Fibroblast of mammary gland (primary cell): ENCODE measurements around the gene ARHGAP26.
"Not testable (repeated sequence)": the region's sequence is repeated elsewhere in the genome, so short reads cannot be mapped to it uniquely, and the experiment has no call there.

Experiments used
- DNase-seq: peaks from one replicate; pipeline ENCODE4 v3.0.0-alpha.2; 2010; ENCODE audit warnings: low read depth
- H3K4me3 ChIP-seq: 2 replicates; pipeline ENCODE4 v1.5.1; 2011; ENCODE audit warnings: low read depth, mild to moderate bottlenecking, low read length, moderate library complexity; ENCODE audit not compliant: control insufficient read depth
- CTCF ChIP-seq: conservative IDR thresholded peaks from 2 replicates; pipeline ENCODE4 v1.5.1; 2011; ENCODE audit warnings: low read depth, low read length, inconsistent platforms; ENCODE audit not compliant: control insufficient read depth, insufficient read depth

The ARHGAP26 gene

GRCh38 chr5:142958944-142959682 lies 188.9 kb downstream of the ARHGAP26 start:
- H3K4me3 ChIP-seq, result no peak overlapping the region
- no peak for TF ChIP-seq CTCF
- DNase-seq, result no peak

- no peak for TF ChIP-seq CTCF
- no peak overlapping the region for H3K4me3 ChIP-seq
- peak; percentile 83 for DNase-seq
Measured at GRCh38 chr5:142959683-142960657, 189.8 kb downstream of the ARHGAP26 start.

GRCh38 chr5:142961440-142962173 lies 191.4 kb downstream of the ARHGAP26 start:
- no peak for TF ChIP-seq CTCF
- H3K4me3 ChIP-seq, result no peak overlapping the region
- no peak for DNase-seq

GRCh38 chr5:142962174-142962533 lies 192.0 kb downstream of the ARHGAP26 start:
- H3K4me3 ChIP-seq, result no peak overlapping the region
- no peak for TF ChIP-seq CTCF
- DNase-seq, result no peak

GRCh38 chr5:142965258-142966120 lies 195.3 kb downstream of the ARHGAP26 start:
- not testable (repeated sequence) for H3K4me3 ChIP-seq, DNase-seq

- no peak overlapping the region for H3K4me3 ChIP-seq
- no peak for TF ChIP-seq CTCF
- no peak for DNase-seq
Measured at GRCh38 chr5:142966121-142966420, 195.9 kb downstream of the ARHGAP26 start.
